RWPE1 (cell line): ENCODE measurements around the gene USP43.

Source experiments
- CTCF ChIA-PET: fragments of 350-600 bp; sonication (Branson Sonifier 250); formaldehyde crosslinking; extraction: SDS; loops from one replicate; lab custom pipeline; 2021; lab: Yijun Ruan, JAX
- POLR2A ChIA-PET: fragments of 400-600 bp; formaldehyde crosslinking; extraction: SDS; loops from one replicate; lab custom pipeline; 2020; ENCODE audit warnings: antibody characterized with exemption; ENCODE audit not compliant: low non-redundant PET; lab: Yijun Ruan, JAX
- DNase-seq: peaks from one replicate; pipeline ENCODE4 v3.0.0; 2012; ENCODE audit warnings: low spot score
- H3K27ac ChIP-seq: fragments of 450-650 bp; 2 replicates; pipeline ENCODE4 v1.5.1; 2017
- TF ChIP-seq, protein P1 (sequence below): fragments of 450-650 bp; conservative IDR thresholded peaks from 2 replicates; pipeline ENCODE4 v1.5.1; 2017; ENCODE audit warnings: low read depth, mild to moderate bottlenecking

The USP43 gene

DNA sequence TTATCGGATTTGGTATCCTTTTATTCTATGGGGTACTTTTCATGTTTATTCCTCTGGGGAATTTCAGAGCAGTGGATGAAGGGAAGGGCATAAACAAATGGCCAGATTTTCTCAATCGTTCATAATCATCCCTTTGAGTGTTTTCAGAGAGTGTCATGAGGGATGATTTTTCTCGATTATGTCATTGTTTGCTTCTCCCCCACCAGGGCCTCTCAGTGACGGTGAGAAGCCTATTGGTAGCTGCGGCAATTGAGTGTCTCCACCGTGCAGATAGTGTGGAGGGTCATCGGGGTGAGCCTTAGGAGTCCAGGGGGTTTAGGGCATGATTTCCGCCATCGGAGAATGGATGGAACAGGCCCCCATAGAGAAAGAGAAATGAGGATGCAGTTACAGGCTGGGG, 57.2 kb downstream of the USP43 start:
- H3K27ac ChIP-seq, result no peak overlapping the region
- ChIA-PET CTCF (no interaction called here), POLR2A (no interaction called here)
- TF ChIP-seq, protein P1, sequence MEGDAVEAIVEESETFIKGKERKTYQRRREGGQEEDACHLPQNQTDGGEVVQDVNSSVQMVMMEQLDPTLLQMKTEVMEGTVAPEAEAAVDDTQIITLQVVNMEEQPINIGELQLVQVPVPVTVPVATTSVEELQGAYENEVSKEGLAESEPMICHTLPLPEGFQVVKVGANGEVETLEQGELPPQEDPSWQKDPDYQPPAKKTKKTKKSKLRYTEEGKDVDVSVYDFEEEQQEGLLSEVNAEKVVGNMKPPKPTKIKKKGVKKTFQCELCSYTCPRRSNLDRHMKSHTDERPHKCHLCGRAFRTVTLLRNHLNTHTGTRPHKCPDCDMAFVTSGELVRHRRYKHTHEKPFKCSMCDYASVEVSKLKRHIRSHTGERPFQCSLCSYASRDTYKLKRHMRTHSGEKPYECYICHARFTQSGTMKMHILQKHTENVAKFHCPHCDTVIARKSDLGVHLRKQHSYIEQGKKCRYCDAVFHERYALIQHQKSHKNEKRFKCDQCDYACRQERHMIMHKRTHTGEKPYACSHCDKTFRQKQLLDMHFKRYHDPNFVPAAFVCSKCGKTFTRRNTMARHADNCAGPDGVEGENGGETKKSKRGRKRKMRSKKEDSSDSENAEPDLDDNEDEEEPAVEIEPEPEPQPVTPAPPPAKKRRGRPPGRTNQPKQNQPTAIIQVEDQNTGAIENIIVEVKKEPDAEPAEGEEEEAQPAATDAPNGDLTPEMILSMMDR, result no peak
- DNase-seq, result no peak

DNA sequence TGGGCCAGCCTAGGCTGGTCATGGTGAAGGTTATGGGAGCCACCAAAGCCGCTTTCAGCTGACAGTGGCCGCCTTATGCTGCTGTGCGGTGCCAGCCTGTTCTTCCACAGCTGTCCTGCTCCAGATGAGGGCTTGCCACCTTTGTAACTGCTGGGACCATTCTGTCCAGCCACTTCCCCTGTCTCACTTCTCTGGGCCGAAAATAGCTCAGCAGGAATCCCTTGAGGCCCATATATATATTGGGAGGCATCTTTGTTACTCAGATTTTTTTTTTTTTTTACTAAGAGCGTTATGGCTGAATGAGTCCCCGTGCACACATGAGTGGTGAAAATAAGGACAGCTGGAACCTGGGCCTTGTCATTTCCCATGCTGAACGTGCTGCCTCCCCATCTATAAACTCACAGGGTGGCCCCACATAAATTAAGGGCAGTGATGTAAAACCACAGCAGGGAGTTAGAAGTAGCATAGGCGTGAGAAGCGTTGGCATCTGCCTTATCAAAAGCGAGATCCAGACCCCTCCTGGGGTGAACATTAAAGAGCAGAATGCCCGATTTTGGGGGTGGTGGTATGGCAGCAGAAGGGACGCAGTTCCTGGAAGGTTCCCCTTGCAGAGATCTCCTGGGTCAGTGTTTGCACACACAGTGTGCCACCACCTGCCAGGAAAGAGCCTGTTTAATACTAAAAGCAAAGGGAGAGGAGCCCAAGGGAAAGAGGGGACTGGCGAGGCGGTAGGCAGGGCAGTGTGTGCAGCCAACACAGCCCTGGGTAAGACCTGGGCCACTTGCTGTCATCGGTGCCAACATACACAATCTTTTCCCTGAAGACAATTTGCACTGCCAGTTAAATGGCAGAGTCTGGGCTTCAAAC, 57.8 kb downstream of the USP43 start:
- no peak for DNase-seq
- CTCF ChIA-PET, result no interaction called here
- POLR2A ChIA-PET, result no interaction called here
- TF ChIP-seq, protein P1, result no peak
- H3K27ac ChIP-seq, result no peak overlapping the region

DNA sequence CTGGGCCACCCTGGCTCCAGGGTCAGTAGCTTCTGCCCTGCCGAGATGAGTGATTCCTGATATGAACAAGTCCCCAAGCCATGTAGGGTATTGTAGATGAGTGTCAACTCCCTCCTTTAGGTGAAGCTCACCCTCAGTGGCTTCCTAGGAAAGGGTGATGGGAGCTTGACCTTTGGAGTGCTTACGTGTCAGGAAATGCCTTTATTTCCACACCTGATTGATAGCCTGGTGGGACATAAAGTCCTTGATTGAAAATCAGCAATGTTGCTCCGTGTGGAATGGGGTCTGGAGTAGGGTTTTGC, 58.4 kb downstream of the USP43 start:
- TF ChIP-seq, protein P1, result no peak
- H3K27ac ChIP-seq, result no peak overlapping the region
- DNase-seq, result no peak
- CTCF ChIA-PET, result interaction anchor here (0.7 kb wide), 1 partner anchor 24 kb away, joined by 3 read pairs; no protein-coding TSS in a partner anchor
- POLR2A ChIA-PET, result no interaction called here

DNA sequence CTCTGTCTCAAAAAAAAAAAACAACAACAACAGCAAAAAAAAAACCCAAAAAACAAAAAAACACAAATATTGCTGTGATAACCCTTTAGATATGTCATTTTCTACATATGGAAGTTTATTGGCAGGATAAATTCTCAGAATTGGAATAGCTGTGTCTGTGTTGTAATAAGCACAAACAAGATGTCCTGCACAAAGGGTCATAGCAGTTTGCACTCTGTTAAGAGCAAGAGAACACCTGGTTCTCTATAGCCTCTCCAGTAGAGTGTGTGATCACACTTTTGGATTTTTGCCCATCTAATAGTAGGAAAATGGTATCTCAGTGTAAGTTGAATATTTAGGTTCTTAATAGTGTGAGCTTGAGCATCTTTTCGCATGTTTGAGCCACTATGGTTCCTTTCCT, 60.4 kb downstream of the USP43 start:
- TF ChIP-seq, protein P1, result no peak
- H3K27ac ChIP-seq, result no peak overlapping the region
- ChIA-PET POLR2A (no interaction called here), CTCF (no interaction called here)
- DNase-seq, result no peak

DNA sequence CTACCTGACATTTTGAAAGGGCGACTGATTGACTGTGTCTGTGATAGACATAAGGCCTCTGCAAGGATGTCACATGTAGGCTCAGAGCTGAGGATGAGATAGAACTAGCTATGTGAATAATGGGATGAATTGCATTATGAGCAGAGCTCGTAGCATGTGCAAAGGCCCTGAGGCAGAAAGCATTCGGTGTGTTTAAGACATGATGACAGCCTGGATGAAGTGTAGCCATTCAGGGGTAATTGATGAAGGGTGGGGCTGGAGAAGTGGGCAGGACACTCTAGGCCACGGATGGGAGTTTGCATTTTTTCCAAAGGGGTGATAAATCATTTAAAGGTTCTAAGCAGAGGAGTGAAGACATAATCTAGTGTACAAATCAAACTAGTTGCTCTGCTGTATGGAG, 62.6 kb downstream of the USP43 start:
- TF ChIP-seq, protein P1, result no peak
- DNase-seq, result no peak
- H3K27ac ChIP-seq, result no peak overlapping the region
- POLR2A ChIA-PET, result no interaction called here
- CTCF ChIA-PET, result interaction anchor here (0.5 kb wide), 1 partner anchor 31 kb away, joined by 3 read pairs; no protein-coding TSS in a partner anchor

DNA sequence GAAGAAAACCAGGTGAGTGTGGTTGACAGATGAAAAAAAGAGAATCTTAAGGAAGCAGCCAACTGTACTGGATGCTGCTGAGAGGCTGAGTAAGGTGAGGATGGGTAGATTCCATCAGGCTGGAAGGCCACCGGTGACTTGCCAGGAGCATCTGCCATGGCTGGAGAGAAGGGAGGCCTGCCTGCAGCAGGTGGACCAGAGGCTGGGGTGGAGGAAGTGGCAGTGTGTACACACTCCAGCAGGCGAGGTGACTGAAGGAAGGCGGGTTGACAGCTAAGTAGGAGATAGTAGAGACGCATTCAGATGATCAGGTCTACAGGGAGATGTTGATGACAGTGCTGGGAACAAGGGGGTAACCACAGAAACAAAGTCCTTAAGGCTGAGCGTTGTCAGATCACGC, 69.5 kb downstream of the USP43 start:
- POLR2A ChIA-PET, result no interaction called here
- TF ChIP-seq, protein P1, result no peak
- CTCF ChIA-PET, result interaction anchor here (0.6 kb wide), 1 partner anchor 1443 kb away, joined by 3 read pairs; no protein-coding TSS in a partner anchor
- no peak for DNase-seq
- no peak overlapping the region for H3K27ac ChIP-seq
